ENCODE data around the gene NLRC5. TPM values are rescaled to one million over a fixed set of nuclear protein-coding genes. Genes with fewer than 3 reads are reported as not detected.
A peak's percentile ranks its signal among the peaks of the same experiment; 100 is the strongest.

The NLRC5 gene
- total RNA-seq, 1 donor from 2014 or later, result 29.9 TPM

- DNase-seq (ENCODE audit: low read depth), result peak; percentile 89
- Histone ChIP-seq H4K20me1 (ENCODE audit: insufficient read depth, low read length) (no peaks in the 10 kb centered on the region), H3K79me2 (ENCODE audit: insufficient read depth, low read length) (no peaks in the 10 kb centered on the region), H3K9ac (ENCODE audit: low read length) (peak overlapping the region; percentile 50), H2AFZ (ENCODE audit: low read depth, low read length) (no peak overlapping the region), H3K4me3 (ENCODE audit: insufficient read depth, low read depth, low read length) (no peak overlapping the region), H3K27me3 (ENCODE audit: insufficient read depth, low read length) (no peaks in the 10 kb centered on the region), H3K9me3 (ENCODE audit: insufficient read depth, low read depth, low read length) (no peaks in the 10 kb centered on the region), H3K4me2 (ENCODE audit: low read length) (peak overlapping the region; percentile 45), H3K4me1 (ENCODE audit: insufficient read depth, low read length) (peaks cover 12% of the 10 kb centered on the region), H3K36me3 (ENCODE audit: insufficient read depth, low read length) (peaks cover 3% of the 10 kb centered on the region), H3K27ac (ENCODE audit: low read depth, low read length) (peak overlapping the region; percentile 54)
- no peak for FAIRE-seq
- Mint-ChIP-seq H3K4me3 (ENCODE audit: unreplicated experiment) (no peak overlapping the region), H3K27me3 (ENCODE audit: low read depth, unreplicated experiment) (no peaks in the 10 kb centered on the region), H3K4me1 (ENCODE audit: low read depth, unreplicated experiment) (peaks cover 37% of the 10 kb centered on the region), H3K27ac (ENCODE audit: unreplicated experiment) (peak overlapping the region; percentile 81), H3K36me3 (ENCODE audit: low read depth, unreplicated experiment) (peaks cover 19% of the 10 kb centered on the region), H3K9me3 (ENCODE audit: unreplicated experiment) (peaks cover 2% of the 10 kb centered on the region)
- TF ChIP-seq EZH2 (IDR thresholded peaks at IDR 0.05; ENCODE audit: insufficient read depth, low read length) (no peak), CTCF (IDR thresholded peaks at IDR 0.05; ENCODE audit: insufficient read depth, low read depth, low read length) (no peak)
Observed at GRCh38 chr16:57029161-57030160, 40.1 kb downstream of the NLRC5 start.

GRCh38 chr16:57030346-57030902 lies 41.1 kb downstream of the NLRC5 start:
- FAIRE-seq, result no peak
- H3K9me3 Mint-ChIP-seq (ENCODE audit: unreplicated experiment), result peaks cover 2% of the 10 kb centered on the region

More at GRCh38 chr16:57030346-57030902, 41.1 kb downstream of the NLRC5 start:
- Histone ChIP-seq H3K4me3 (ENCODE audit: insufficient read depth, low read depth, low read length) (no peak overlapping the region), H4K20me1 (ENCODE audit: insufficient read depth, low read length) (no peaks in the 10 kb centered on the region), H3K9me3 (ENCODE audit: insufficient read depth, low read depth, low read length) (no peaks in the 10 kb centered on the region), H3K79me2 (ENCODE audit: insufficient read depth, low read length) (no peaks in the 10 kb centered on the region), H3K4me1 (ENCODE audit: insufficient read depth, low read length) (peaks cover 12% of the 10 kb centered on the region), H3K36me3 (ENCODE audit: insufficient read depth, low read length) (peaks cover 3% of the 10 kb centered on the region), H3K27ac (ENCODE audit: low read depth, low read length) (no peak overlapping the region), H3K4me2 (ENCODE audit: low read length) (no peak overlapping the region), H2AFZ (ENCODE audit: low read depth, low read length) (no peak overlapping the region), H3K27me3 (ENCODE audit: insufficient read depth, low read length) (no peaks in the 10 kb centered on the region), H3K9ac (ENCODE audit: low read length) (no peak overlapping the region)
- no peak overlapping the region for H3K27ac Mint-ChIP-seq (ENCODE audit: unreplicated experiment)
- H3K4me1 Mint-ChIP-seq (ENCODE audit: low read depth, unreplicated experiment), result peaks cover 37% of the 10 kb centered on the region
- TF ChIP-seq CTCF (IDR thresholded peaks at IDR 0.05; ENCODE audit: insufficient read depth, low read depth, low read length), result no peak
- no peak for TF ChIP-seq EZH2 (IDR thresholded peaks at IDR 0.05; ENCODE audit: insufficient read depth, low read length)
- H3K4me3 Mint-ChIP-seq (ENCODE audit: unreplicated experiment), result no peak overlapping the region
- peaks cover 4% of the 10 kb centered on the region for H3K27me3 Mint-ChIP-seq (ENCODE audit: low read depth, unreplicated experiment)
- H3K36me3 Mint-ChIP-seq (ENCODE audit: low read depth, unreplicated experiment), result peaks cover 19% of the 10 kb centered on the region
- DNase-seq (ENCODE audit: low read depth), result no peak
